WTC11 (cell line): Measurements from ENCODE around the gene ZNF175. TPM values are rescaled to one million over a fixed set of nuclear protein-coding genes. Genes with fewer than 3 reads are reported as not detected.

Source experiments
- ATAC-seq: fragments of 200-7000 bp; cut with Tn5 transposase; 2 replicates; pipeline ENCODE4 v1.10.0; 2021; ENCODE audit warnings: mild to moderate bottlenecking, moderate library complexity
- CTCF ChIA-PET: fragments of 300-600 bp; sonication (Branson Sonifier 250); formaldehyde crosslinking; loops from one replicate; lab custom pipeline; 2021; ENCODE audit warnings: antibody characterized with exemption; lab: Charles Lee
- POLR2A ChIA-PET: fragments of 350-600 bp; sonication (Branson Sonifier 250); formaldehyde crosslinking; loops from one replicate; lab custom pipeline; 2021; ENCODE audit warnings: antibody characterized with exemption; lab: Charles Lee
- DNase-seq: peaks from one replicate; pipeline ENCODE4 v3.0.0; 2021; ENCODE audit warnings: low spot score
- H3K27ac Mint-ChIP-seq: 2 replicates; pipeline ENCODE4 v1.8.0; 2021; ENCODE audit warnings: mixed read lengths
- H3K27me3 Mint-ChIP-seq: 2 replicates; pipeline ENCODE4 v1.8.0; 2021; ENCODE audit warnings: low read depth, mild to moderate bottlenecking, moderate library complexity, mixed read lengths
- H3K36me3 Mint-ChIP-seq: 2 replicates; pipeline ENCODE4 v1.8.0; 2021; ENCODE audit warnings: mixed read lengths
- H3K4me1 Mint-ChIP-seq: 2 replicates; pipeline ENCODE4 v1.8.0; 2022; ENCODE audit warnings: mixed read lengths
- H3K4me3 Mint-ChIP-seq: 2 replicates; pipeline ENCODE4 v1.8.0; 2021; ENCODE audit warnings: mild to moderate bottlenecking, moderate library complexity, mixed read lengths
- H3K9me3 Mint-ChIP-seq: 2 replicates; pipeline ENCODE4 v1.8.0; 2021; ENCODE audit warnings: mixed read lengths
- ELF4 ChIP-seq: sonication (generic); formaldehyde crosslinking; IDR thresholded peaks from 2 replicates; pipeline ENCODE4 v1.8.1; 2022; ENCODE audit warnings: low read depth, mild to moderate bottlenecking, moderate library complexity, missing genetic modification reagents
- FOXJ3 ChIP-seq: sonication (generic); formaldehyde crosslinking; IDR thresholded peaks from 2 replicates; pipeline ENCODE4 v1.9.0; 2021; ENCODE audit warnings: missing genetic modification reagents, mild to moderate bottlenecking, borderline replicate concordance
- GABPB1 ChIP-seq: sonication (generic); formaldehyde crosslinking; IDR thresholded peaks from 2 replicates; pipeline ENCODE4 v1.8.1; 2023; ENCODE audit warnings: mild to moderate bottlenecking, missing genetic modification reagents
- KAT7 ChIP-seq: sonication (generic); formaldehyde crosslinking; IDR thresholded peaks from 2 replicates; pipeline ENCODE4 v1.8.1; 2023; ENCODE audit warnings: missing genetic modification reagents, mild to moderate bottlenecking, borderline replicate concordance
- MLX ChIP-seq: sonication (generic); formaldehyde crosslinking; IDR thresholded peaks from 2 replicates; pipeline ENCODE4 v1.8.1; 2023; ENCODE audit warnings: mild to moderate bottlenecking, missing genetic modification reagents, moderate library complexity
- MXD4 ChIP-seq: fragments of 250-450 bp; sonication (Bioruptor Pico); IDR thresholded peaks from 2 replicates; pipeline ENCODE4 v1.8.0; 2021; ENCODE audit warnings: mild to moderate bottlenecking, moderate library complexity, borderline replicate concordance
- MYBL2 ChIP-seq: sonication (generic); formaldehyde crosslinking; IDR thresholded peaks from 2 replicates; pipeline ENCODE4 v1.8.1; 2023; ENCODE audit warnings: mild to moderate bottlenecking, moderate library complexity, missing genetic modification reagents
- NFE2L1 ChIP-seq: sonication (generic); formaldehyde crosslinking; IDR thresholded peaks from 2 replicates; pipeline ENCODE4 v1.8.1; 2023; ENCODE audit warnings: missing genetic modification reagents
- NFYB ChIP-seq: sonication (generic); formaldehyde crosslinking; conservative IDR thresholded peaks from 2 replicates; pipeline ENCODE4 v1.8.0; 2022; ENCODE audit warnings: low read depth, missing genetic modification reagents
- NR1H2 ChIP-seq: sonication (generic); formaldehyde crosslinking; IDR thresholded peaks from 2 replicates; pipeline ENCODE4 v1.9.0; 2021; ENCODE audit warnings: mild to moderate bottlenecking, moderate library complexity, missing genetic modification reagents
- OVOL2 ChIP-seq: fragments of 250-450 bp; sonication (Bioruptor Pico); IDR thresholded peaks from 2 replicates; pipeline ENCODE4 v1.9.0; 2021; ENCODE audit warnings: mild to moderate bottlenecking, borderline replicate concordance
- RORB ChIP-seq: fragments of 250-450 bp; sonication (Bioruptor Pico); IDR thresholded peaks from 2 replicates; pipeline ENCODE4 v1.9.0; 2021; ENCODE audit warnings: mild to moderate bottlenecking
- SP1 ChIP-seq: sonication (generic); formaldehyde crosslinking; conservative IDR thresholded peaks from 2 replicates; pipeline ENCODE4 v1.8.1; 2022; ENCODE audit warnings: missing genetic modification reagents
- TCF7 ChIP-seq: sonication (generic); formaldehyde crosslinking; IDR thresholded peaks from 2 replicates; pipeline ENCODE4 v1.8.0; 2022; ENCODE audit warnings: mild to moderate bottlenecking, low read depth, missing genetic modification reagents, moderate library complexity
- TEAD4 ChIP-seq: sonication (generic); formaldehyde crosslinking; IDR thresholded peaks from 2 replicates; pipeline ENCODE4 v1.8.0; 2022; ENCODE audit warnings: mild to moderate bottlenecking, missing genetic modification reagents
- ZNF121 ChIP-seq: sonication (generic); formaldehyde crosslinking; IDR thresholded peaks from 2 replicates; pipeline ENCODE4 v1.8.0; 2023; ENCODE audit warnings: missing genetic modification reagents
- ZNF138 ChIP-seq: sonication (generic); formaldehyde crosslinking; conservative IDR thresholded peaks from 2 replicates; pipeline ENCODE4 v1.8.1; 2022; ENCODE audit warnings: mild to moderate bottlenecking, moderate library complexity, missing genetic modification reagents
- ZNF281 ChIP-seq: sonication (generic); formaldehyde crosslinking; IDR thresholded peaks from 2 replicates; pipeline ENCODE4 v1.8.0; 2023; ENCODE audit warnings: mild to moderate bottlenecking, missing genetic modification reagents
- ZNF512 ChIP-seq: sonication (generic); formaldehyde crosslinking; IDR thresholded peaks from 2 replicates; pipeline ENCODE4 v1.8.1; 2022; ENCODE audit warnings: missing genetic modification reagents, borderline replicate concordance
- total RNA-seq: library from RNA; stranded (reverse); gene quantifications from 3 replicates; pipeline ENCODE4 v1.2.3, GENCODE V29; 2021
- TF ChIP-seq, protein P1 (sequence below): sonication (generic); formaldehyde crosslinking; IDR thresholded peaks from 2 replicates; pipeline ENCODE4 v1.8.1; 2022; ENCODE audit warnings: mild to moderate bottlenecking, missing genetic modification reagents, moderate library complexity, borderline replicate concordance
- TF ChIP-seq, protein P2 (sequence below): sonication (generic); formaldehyde crosslinking; conservative IDR thresholded peaks from 2 replicates; pipeline ENCODE4 v1.8.1; 2022; ENCODE audit warnings: mild to moderate bottlenecking, missing genetic modification reagents
- TF ChIP-seq, protein P3 (sequence below): sonication (generic); formaldehyde crosslinking; IDR thresholded peaks from 2 replicates; pipeline ENCODE4 v1.8.1; 2023; ENCODE audit warnings: mild to moderate bottlenecking, missing genetic modification reagents

ZNF175 gene
- total RNA-seq, 1 experiment from 2014 or later = 10.9 TPM

DNA sequence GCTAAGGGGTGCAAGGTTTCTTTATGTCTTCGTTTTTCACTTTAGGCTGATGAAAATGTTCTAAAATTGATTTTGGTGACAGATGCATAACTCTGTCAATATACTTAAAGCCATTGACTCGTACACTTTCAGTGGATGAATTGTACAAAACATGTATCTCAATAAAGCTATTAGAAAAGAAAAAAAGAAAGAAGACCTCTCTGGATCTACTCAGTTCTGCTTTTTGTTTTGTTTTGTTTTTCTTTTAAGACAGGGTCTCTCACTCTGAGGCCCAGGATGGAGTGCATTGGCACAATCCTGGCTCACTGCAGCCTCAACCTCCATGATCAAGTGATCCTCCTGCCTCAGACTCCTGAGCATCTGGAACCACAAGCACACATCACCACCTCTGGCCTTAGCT lies 55.6 kb downstream of the ZNF175 start (continued):
- TF ChIP-seq ZNF512 (no peak), SP1 (CRISPR knock-in tag) (no peak), ELF4 (CRISPR knock-in tag) (no peak), MYBL2 (CRISPR knock-in tag) (no peak)
- TF ChIP-seq, protein P1, sequence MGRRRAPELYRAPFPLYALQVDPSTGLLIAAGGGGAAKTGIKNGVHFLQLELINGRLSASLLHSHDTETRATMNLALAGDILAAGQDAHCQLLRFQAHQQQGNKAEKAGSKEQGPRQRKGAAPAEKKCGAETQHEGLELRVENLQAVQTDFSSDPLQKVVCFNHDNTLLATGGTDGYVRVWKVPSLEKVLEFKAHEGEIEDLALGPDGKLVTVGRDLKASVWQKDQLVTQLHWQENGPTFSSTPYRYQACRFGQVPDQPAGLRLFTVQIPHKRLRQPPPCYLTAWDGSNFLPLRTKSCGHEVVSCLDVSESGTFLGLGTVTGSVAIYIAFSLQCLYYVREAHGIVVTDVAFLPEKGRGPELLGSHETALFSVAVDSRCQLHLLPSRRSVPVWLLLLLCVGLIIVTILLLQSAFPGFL (CRISPR knock-in tag) = no peak

DNA sequence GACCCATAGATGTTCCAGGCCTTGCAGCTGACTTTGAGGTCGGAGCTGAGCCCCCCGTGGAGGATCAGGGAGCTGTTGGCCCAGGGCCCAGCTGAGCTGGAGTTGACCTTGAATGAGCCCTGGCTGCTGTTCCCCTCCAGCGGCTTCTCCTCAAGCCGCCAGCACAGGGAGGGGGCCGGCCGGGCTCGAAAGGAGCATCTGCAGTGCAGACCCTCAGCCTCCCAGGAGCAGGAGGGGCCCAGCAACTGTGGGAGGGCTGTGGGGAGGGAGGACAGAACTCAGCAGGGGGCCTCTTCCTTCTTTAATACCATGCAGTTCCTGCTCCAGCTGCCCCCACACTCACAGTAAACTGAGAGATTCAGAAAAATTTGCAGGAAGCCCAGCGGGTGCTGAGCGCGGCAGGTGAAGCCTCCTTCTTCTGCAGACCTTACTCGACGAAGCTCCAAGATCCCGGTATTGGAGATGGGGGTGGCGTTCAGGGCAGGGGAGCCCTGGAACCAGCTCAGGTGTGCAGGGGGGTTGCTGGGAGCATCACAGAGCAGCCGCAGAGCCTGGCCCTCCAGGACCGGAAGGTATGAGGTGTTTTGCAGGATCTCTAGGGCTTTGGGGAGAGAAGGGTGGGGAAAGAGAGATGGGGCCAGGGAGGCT lies 56.5 kb downstream of the ZNF175 start:
- Mint-ChIP-seq H3K9me3 (peaks cover 10% of the 10 kb centered on the region), H3K27me3 (peaks cover 9% of the 10 kb centered on the region)

DNA sequence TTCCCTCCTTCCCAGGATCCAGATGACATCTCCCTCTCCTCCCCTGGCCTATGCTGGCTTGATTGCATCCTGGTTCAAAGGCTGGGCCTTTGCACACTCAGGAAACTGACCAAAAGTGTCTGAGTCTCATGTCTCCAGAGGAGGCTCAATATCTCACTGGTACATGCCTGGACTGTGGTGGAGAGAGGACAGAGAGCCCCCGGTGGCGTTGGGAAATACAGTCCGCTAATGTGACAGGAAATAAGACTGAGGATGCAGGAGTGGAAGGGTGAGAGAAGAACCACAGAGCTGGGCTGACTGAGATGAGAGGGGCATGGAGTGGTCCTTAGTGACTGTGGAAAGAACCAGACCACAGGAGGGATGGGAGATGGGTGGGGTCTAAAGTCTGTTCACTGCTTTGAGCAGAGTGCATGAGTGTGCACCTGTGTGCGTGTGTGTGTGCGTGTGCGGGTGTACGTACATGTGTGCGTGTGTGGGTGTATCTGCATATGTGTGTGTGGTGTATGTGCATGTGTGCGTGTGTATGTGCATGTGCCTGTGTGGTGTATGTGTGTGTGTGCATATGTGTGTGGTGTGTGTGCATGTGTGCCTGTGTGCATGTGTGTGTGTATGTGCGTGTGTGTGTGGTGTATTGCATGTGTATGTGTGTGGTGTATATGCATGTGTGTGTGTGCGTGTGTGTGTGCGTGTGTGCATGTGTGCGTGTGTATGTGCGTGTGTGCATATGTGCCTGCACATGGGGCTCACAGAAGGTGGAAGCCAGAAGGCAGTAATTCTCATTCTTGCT lies 57.3 kb downstream of the ZNF175 start:
- no peak for DNase-seq
- Mint-ChIP-seq H3K27ac (no peak overlapping the region), H3K4me3 (no peak overlapping the region), H3K36me3 (no peaks in the 10 kb centered on the region), H3K27me3 (peaks cover 9% of the 10 kb centered on the region), H3K9me3 (peaks cover 5% of the 10 kb centered on the region), H3K4me1 (peaks cover 3% of the 10 kb centered on the region; the same call in 1 of the 2 replicates)
- ATAC-seq = no peak
- CTCF ChIA-PET = interaction anchor here (0.5 to 3.7 kb wide), 5 partner anchors 20 to 153 kb away, joined by 3 to 15 read pairs (median 4); no protein-coding TSS in a partner anchor
- TF ChIP-seq, protein P1 (CRISPR knock-in tag) = no peak
- TF ChIP-seq GABPB1 (CRISPR knock-in tag) = no peak
- TF ChIP-seq MXD4 (CRISPR knock-in tag) = no peak
- no peak for TF ChIP-seq ZNF281
- no peak for TF ChIP-seq FOXJ3 (CRISPR knock-in tag)
- TF ChIP-seq, protein P2, sequence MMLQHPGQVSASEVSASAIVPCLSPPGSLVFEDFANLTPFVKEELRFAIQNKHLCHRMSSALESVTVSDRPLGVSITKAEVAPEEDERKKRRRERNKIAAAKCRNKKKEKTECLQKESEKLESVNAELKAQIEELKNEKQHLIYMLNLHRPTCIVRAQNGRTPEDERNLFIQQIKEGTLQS (CRISPR knock-in tag) = no peak
- TF ChIP-seq NFYB (CRISPR knock-in tag) = no peak
- no peak for TF ChIP-seq TEAD4 (CRISPR knock-in tag)
- TF ChIP-seq KAT7 = no peak
- TF ChIP-seq, protein P3, sequence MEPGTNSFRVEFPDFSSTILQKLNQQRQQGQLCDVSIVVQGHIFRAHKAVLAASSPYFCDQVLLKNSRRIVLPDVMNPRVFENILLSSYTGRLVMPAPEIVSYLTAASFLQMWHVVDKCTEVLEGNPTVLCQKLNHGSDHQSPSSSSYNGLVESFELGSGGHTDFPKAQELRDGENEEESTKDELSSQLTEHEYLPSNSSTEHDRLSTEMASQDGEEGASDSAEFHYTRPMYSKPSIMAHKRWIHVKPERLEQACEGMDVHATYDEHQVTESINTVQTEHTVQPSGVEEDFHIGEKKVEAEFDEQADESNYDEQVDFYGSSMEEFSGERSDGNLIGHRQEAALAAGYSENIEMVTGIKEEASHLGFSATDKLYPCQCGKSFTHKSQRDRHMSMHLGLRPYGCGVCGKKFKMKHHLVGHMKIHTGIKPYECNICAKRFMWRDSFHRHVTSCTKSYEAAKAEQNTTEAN (CRISPR knock-in tag) = no peak
- TF ChIP-seq ZNF121 (CRISPR knock-in tag) = no peak
- no peak for TF ChIP-seq NFE2L1 (CRISPR knock-in tag)
- no peak for TF ChIP-seq ZNF138
- TF ChIP-seq RORB = no peak
- TF ChIP-seq OVOL2 (CRISPR knock-in tag) = no peak
- TF ChIP-seq, all 79 proteins: peak for 0
- POLR2A ChIA-PET = no interaction called here

More for the DNA sequence above, 56.5 kb downstream of the ZNF175 start:
- Mint-ChIP-seq H3K4me3 (no peak overlapping the region), H3K36me3 (no peaks in the 10 kb centered on the region), H3K27ac (no peak overlapping the region), H3K4me1 (peaks cover 3% of the 10 kb centered on the region; the same call in 1 of the 2 replicates)
- TF ChIP-seq ZNF138 = no peak
- TF ChIP-seq TCF7 (CRISPR knock-in tag) = no peak
- no peak for TF ChIP-seq RORB
- no peak for TF ChIP-seq MLX
- TF ChIP-seq NR1H2 (CRISPR knock-in tag) = no peak
- no peak for TF ChIP-seq OVOL2 (CRISPR knock-in tag)
- ChIA-PET POLR2A (no interaction called here), CTCF (interaction anchor here (0.6 to 3.7 kb wide), 5 partner anchors 19 to 152 kb away, joined by 3 to 15 read pairs (median 4); no protein-coding TSS in a partner anchor)
- DNase-seq (no peak), ATAC-seq (no peak)
